Endodermal cell (in vitro differentiated cells): ENCODE measurements around the gene TSC2. TPM values are rescaled to one million over a fixed set of nuclear protein-coding genes. Genes with fewer than 3 reads are reported as not detected.
"Not testable (repeated sequence)": the region's sequence is repeated elsewhere in the genome, so short reads cannot be mapped to it uniquely, and the experiment has no call there.

Experiments
- DNase-seq: peaks from one replicate; pipeline ENCODE4 v3.0.0-alpha.2; 2017
- H3K27ac ChIP-seq: 2 replicates; pipeline ENCODE4 v1.5.1; 2013; ENCODE audit warnings: mild to moderate bottlenecking, low read depth, low read length, moderate library complexity
- H3K27me3 ChIP-seq: 2 replicates; pipeline ENCODE4 v1.6.1; 2013; ENCODE audit warnings: mild to moderate bottlenecking, low read length, moderate library complexity; ENCODE audit not compliant: insufficient read depth, control insufficient read depth, poor library complexity, severe bottlenecking
- H3K36me3 ChIP-seq: 2 replicates; pipeline ENCODE4 v1.7.0; 2013; ENCODE audit warnings: mild to moderate bottlenecking, low read length, moderate library complexity; ENCODE audit not compliant: control insufficient read depth, insufficient read depth
- H3K4me1 ChIP-seq: one replicate; pipeline ENCODE4 v1.7.0; 2013; ENCODE audit warnings: low read length; ENCODE audit not compliant: control insufficient read depth, insufficient read depth
- H3K4me3 ChIP-seq: 2 replicates; pipeline ENCODE4 v1.5.1; 2013; ENCODE audit warnings: mild to moderate bottlenecking, low read length, moderate library complexity
- H3K9ac ChIP-seq: 2 replicates; pipeline ENCODE4 v1.6.1; 2013; ENCODE audit warnings: mild to moderate bottlenecking, low read length, moderate library complexity; ENCODE audit not compliant: poor library complexity, severe bottlenecking; ENCODE audit errors: extremely low read depth
- H3K9me3 ChIP-seq: 2 replicates; pipeline ENCODE4 v1.6.1; 2013; ENCODE audit warnings: mild to moderate bottlenecking, low read length, moderate library complexity; ENCODE audit not compliant: control insufficient read depth
- H3K27ac Mint-ChIP-seq: 2 replicates; pipeline ENCODE4 v1.8.0; 2020; ENCODE audit warnings: mixed read lengths
- H3K27me3 Mint-ChIP-seq: 2 replicates; pipeline ENCODE4 v1.8.0; 2021; ENCODE audit warnings: mild to moderate bottlenecking, mixed read lengths; ENCODE audit not compliant: insufficient read depth
- H3K36me3 Mint-ChIP-seq: 2 replicates; pipeline ENCODE4 v1.8.0; 2020; ENCODE audit warnings: low read depth, mixed read lengths
- H3K4me1 Mint-ChIP-seq: 2 replicates; pipeline ENCODE4 v1.8.0; 2020; ENCODE audit warnings: mixed read lengths
- H3K4me3 Mint-ChIP-seq: 2 replicates; pipeline ENCODE4 v1.8.0; 2020; ENCODE audit warnings: mild to moderate bottlenecking, moderate library complexity, mixed read lengths
- H3K9me3 Mint-ChIP-seq: 2 replicates; pipeline ENCODE4 v1.8.0; 2020; ENCODE audit warnings: mild to moderate bottlenecking, mixed read lengths
- WGBS, 2 experiments: methylation state at CpG; one replicate each; pipeline versions ENCODE4 v1.1.5 to v1.1.7; 2013; ENCODE audit warnings: missing lambda C conversion rate in 2 of 2, mixed read lengths in 1 of 2; ENCODE audit not compliant: insufficient coverage in 1 of 2, insufficient read length in 1 of 2; 5-methylcytosine and 5-hydroxymethylcytosine counted together
- total RNA-seq, 2 donors: library from RNA; stranded (reverse); fragmentation: NEBNext Ultra II Directional in 1 of 2; extraction: Animal tissue kit (Norgen Biotek cat#: 25700) in 1 of 2; gene quantifications; 2 replicates in 1 of 2; 3 replicates in 1 of 2; pipeline ENCODE4 v1.2.1, GENCODE V29; 2021

The TSC2 gene
- total RNA-seq, 2 donors from 2014 or later: 166 to 192 TPM

GRCh38 chr16:2110332-2111008 lies 62.7 kb downstream of the TSC2 start:
- H3K36me3 ChIP-seq, H3K4me1 Mint-ChIP-seq, H3K27ac ChIP-seq, H3K9ac ChIP-seq, H3K36me3 Mint-ChIP-seq, H3K9me3 Mint-ChIP-seq, H3K27me3 ChIP-seq, H3K9me3 ChIP-seq, H3K27ac Mint-ChIP-seq, H3K4me3 ChIP-seq, H3K4me1 ChIP-seq, H3K27me3 Mint-ChIP-seq, DNase-seq, H3K4me3 Mint-ChIP-seq: not testable (repeated sequence)
- WGBS, 2 experiments: 96 to 97% methylated on average over 19 to 38 of the region's 43 CpGs

- 98 to 99% methylated on average over 23 to 36 of the region's 36 CpGs for WGBS, 2 experiments
- H3K9me3 ChIP-seq, H3K27me3 ChIP-seq, H3K36me3 ChIP-seq, H3K4me1 ChIP-seq, H3K27ac Mint-ChIP-seq, H3K4me1 Mint-ChIP-seq, H3K4me3 Mint-ChIP-seq, H3K9me3 Mint-ChIP-seq, H3K4me3 ChIP-seq, H3K27me3 Mint-ChIP-seq, H3K36me3 Mint-ChIP-seq, DNase-seq, H3K27ac ChIP-seq, H3K9ac ChIP-seq: not testable (repeated sequence)
Measured at GRCh38 chr16:2111009-2111353, 63.2 kb downstream of the TSC2 start.

- not testable (repeated sequence) for H3K27me3 ChIP-seq, H3K9me3 ChIP-seq, H3K9me3 Mint-ChIP-seq, H3K36me3 Mint-ChIP-seq, H3K27me3 Mint-ChIP-seq, H3K9ac ChIP-seq, H3K27ac ChIP-seq, H3K36me3 ChIP-seq, H3K4me1 Mint-ChIP-seq, H3K27ac Mint-ChIP-seq, H3K4me3 ChIP-seq, DNase-seq, H3K4me3 Mint-ChIP-seq, H3K4me1 ChIP-seq
- 95 to 96% methylated on average over 29 to 58 of the region's 65 CpGs for WGBS, 2 experiments
Measured at GRCh38 chr16:2111412-2112335, 63.9 kb downstream of the TSC2 start.

GRCh38 chr16:2112539-2113106 lies 64.8 kb downstream of the TSC2 start:
- H3K4me3 ChIP-seq, H3K9ac ChIP-seq, H3K27me3 ChIP-seq, H3K36me3 Mint-ChIP-seq, H3K9me3 Mint-ChIP-seq, H3K36me3 ChIP-seq, H3K4me3 Mint-ChIP-seq, H3K4me1 Mint-ChIP-seq, H3K27ac Mint-ChIP-seq, DNase-seq, H3K9me3 ChIP-seq, H3K27me3 Mint-ChIP-seq, H3K27ac ChIP-seq, H3K4me1 ChIP-seq: not testable (repeated sequence)
- WGBS, 2 experiments: 94 to 96% methylated on average over 9 to 27 of the region's 30 CpGs

- not testable (repeated sequence) for H3K27me3 Mint-ChIP-seq, H3K9ac ChIP-seq, H3K9me3 Mint-ChIP-seq, H3K4me3 Mint-ChIP-seq, H3K4me1 Mint-ChIP-seq, H3K27me3 ChIP-seq, H3K4me1 ChIP-seq, H3K27ac ChIP-seq, H3K27ac Mint-ChIP-seq, H3K36me3 ChIP-seq, H3K4me3 ChIP-seq, DNase-seq, H3K36me3 Mint-ChIP-seq, H3K9me3 ChIP-seq
- 96 to 98% methylated on average over 7 to 26 of the region's 26 CpGs for WGBS, 2 experiments
Measured at GRCh38 chr16:2114225-2114624, 66.4 kb downstream of the TSC2 start.

- DNase-seq, H3K36me3 Mint-ChIP-seq, H3K9ac ChIP-seq, H3K36me3 ChIP-seq, H3K4me1 ChIP-seq, H3K4me1 Mint-ChIP-seq, H3K4me3 ChIP-seq, H3K27me3 Mint-ChIP-seq, H3K9me3 Mint-ChIP-seq, H3K27ac Mint-ChIP-seq, H3K9me3 ChIP-seq, H3K27me3 ChIP-seq, H3K27ac ChIP-seq, H3K4me3 Mint-ChIP-seq: not testable (repeated sequence)
- 94% methylated on average over 8 to 23 of the region's 34 CpGs for WGBS, 2 experiments
Measured at GRCh38 chr16:2114885-2115590, 67.3 kb downstream of the TSC2 start.
